A673 (cell line): ENCODE results near the gene HAT1.

Source experiments
- EZH2 ChIP-seq: fragments of 200-600 bp; sonication (generic); IDR thresholded peaks from 2 replicates; pipeline ENCODE4 v1.6.1; 2017; ENCODE audit warnings: borderline replicate concordance, low read depth, mild to moderate bottlenecking, mixed read lengths, antibody characterized with exemption, low read length; ENCODE audit not compliant: poor library complexity, severe bottlenecking
- TF ChIP-seq, protein P1 (sequence below): fragments of 300-800, 200-600 bp; sonication (generic); conservative IDR thresholded peaks from 2 replicates; pipeline ENCODE4 v1.5.1; 2017; ENCODE audit warnings: low read depth, mild to moderate bottlenecking, antibody characterized with exemption, low read length, moderate library complexity, mixed read lengths

DNA sequence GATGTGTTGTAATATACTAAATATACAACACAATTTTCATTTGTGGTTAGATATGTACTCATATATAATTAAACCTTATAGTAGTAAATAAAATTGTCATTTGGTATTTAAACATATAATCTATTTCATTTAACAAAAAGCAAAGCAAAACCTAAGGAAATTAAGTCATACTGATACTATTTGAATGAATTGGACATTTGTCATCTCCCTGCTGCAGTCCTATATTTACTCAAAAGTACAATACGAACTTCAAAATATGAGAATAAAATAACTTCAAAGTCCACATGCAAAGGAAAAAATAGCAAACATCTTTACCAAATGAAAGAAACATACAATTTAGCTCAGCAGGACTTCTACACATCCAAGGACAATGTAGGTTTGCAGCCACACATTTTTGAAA lies 11.8 kb upstream of the HAT1 start:
- TF ChIP-seq, protein P1, sequence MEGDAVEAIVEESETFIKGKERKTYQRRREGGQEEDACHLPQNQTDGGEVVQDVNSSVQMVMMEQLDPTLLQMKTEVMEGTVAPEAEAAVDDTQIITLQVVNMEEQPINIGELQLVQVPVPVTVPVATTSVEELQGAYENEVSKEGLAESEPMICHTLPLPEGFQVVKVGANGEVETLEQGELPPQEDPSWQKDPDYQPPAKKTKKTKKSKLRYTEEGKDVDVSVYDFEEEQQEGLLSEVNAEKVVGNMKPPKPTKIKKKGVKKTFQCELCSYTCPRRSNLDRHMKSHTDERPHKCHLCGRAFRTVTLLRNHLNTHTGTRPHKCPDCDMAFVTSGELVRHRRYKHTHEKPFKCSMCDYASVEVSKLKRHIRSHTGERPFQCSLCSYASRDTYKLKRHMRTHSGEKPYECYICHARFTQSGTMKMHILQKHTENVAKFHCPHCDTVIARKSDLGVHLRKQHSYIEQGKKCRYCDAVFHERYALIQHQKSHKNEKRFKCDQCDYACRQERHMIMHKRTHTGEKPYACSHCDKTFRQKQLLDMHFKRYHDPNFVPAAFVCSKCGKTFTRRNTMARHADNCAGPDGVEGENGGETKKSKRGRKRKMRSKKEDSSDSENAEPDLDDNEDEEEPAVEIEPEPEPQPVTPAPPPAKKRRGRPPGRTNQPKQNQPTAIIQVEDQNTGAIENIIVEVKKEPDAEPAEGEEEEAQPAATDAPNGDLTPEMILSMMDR, result no peak
- no peak for TF ChIP-seq EZH2
